GM18502 (cell line): ENCODE results near the gene SHB.

Experiments
- ATAC-seq: cut with Tn5 transposase; IDR thresholded peaks from one replicate; pipeline ENCODE4 v1.9.1; 2021; ENCODE audit warnings: mild to moderate bottlenecking; ENCODE audit not compliant: unreplicated experiment, poor library complexity

SHB gene

GRCh38 chr9:38044706-38045105, 24.3 kb downstream of the SHB start:
- ATAC-seq = no peak

DNA sequence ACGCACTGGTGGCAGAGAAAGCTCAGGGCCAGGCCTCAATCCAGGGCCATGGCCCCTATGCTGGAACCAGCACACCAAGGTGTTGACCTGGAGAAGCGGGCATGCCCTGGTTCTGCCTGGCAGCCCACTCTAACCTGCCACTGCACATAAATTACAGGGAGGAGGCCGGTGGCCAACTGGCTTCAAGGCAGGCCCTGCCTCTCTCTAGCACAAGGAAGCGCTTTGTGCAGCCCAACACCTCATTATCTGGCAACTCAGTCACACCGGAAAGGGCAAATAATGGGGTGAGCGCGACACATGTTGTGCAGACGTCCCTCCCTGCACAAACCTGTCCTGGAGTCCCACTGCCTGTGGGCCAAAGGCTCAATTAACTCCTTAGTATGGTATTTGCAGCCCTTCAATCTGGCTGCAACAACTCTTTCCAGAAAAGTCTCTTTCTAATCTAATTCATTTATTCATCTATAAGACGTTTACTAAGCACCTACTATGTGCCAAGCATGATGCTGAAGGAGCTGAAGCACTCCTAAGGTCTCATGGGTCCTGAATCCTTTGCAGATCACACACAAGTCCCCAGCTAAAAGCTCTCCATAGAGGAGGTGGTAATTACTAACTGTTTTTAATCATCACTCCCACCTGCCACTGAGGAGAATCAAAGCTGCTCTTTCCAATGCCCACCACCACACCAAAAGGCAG, 24.9 kb downstream of the SHB start:
- no peak for ATAC-seq

- no peak for ATAC-seq
These were observed 26.2 kb downstream of the SHB start for GRCh38 chr9:38042626-38043357.

DNA sequence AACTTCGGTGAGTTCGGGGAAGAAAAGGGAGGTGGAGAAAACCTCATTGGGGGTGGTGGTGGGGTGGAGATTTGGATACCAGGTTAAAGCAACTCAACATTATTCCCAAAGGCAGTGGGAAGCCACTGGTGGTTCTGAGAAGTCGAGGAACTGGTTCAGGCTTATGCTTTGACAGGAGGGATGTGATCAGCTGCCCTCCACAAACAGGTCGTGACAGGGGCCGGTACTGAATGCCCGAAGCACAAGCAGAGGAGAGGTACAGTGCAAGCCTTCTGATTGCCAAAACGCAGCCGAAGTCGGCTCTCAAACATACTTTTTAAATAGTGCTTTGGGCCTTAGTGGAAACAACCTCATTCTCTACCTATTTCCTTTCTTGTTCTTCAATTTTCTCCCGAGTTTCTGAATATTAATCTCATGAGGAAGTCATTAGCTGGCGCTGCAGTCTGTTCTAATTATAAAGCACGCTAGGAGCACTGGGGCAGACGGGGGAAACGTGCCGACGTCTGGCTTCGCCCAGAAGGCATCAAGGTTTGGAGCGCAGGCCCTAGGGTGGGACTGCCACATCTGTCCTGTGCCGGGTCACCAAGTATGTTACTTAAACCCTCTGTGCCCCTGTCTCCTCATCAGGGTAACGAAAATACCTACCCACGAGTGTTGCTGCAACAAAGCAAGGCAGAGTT, 27.3 kb downstream of the SHB start:
- no peak for ATAC-seq

DNA sequence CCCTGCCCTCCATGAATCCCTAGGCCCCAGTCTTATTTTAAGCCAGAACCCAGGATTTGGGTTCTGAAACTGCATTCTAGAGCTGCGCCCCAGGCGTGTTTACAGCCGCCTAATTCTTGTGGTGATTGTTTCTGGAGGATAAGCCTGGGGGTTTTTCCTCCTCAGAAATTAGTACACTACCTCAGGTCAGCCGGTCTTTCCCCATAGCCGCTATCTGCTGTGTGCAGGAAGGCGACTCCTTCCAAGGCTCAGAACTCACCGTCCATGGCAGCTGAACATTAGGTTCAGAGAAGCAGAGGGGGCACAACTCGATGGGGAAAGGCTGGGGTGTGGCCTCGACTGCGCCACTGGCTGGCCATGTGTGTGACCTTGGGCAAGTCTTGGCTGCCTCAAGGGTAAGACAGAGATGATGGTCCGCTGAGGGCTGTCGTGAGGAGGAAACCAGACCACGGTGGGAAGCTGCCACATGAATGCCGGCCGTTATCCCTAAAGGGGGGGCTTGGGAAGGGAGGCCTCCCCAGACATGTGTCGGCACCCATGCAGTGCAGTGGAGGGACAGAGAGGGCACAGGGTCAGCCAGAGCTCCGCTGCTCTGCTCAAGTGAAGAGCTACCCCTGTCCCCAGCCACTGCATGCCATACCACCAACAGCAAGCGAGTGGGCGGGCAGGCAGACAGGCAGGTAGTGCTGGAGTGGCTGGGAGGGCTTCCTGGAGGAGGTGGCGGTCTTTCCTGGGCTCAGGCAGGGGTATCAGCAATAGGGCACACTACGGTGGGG, 28.9 kb downstream of the SHB start:
- no peak for ATAC-seq

GRCh38 chr9:38039090-38039906, 29.7 kb downstream of the SHB start:
- ATAC-seq = no peak

DNA sequence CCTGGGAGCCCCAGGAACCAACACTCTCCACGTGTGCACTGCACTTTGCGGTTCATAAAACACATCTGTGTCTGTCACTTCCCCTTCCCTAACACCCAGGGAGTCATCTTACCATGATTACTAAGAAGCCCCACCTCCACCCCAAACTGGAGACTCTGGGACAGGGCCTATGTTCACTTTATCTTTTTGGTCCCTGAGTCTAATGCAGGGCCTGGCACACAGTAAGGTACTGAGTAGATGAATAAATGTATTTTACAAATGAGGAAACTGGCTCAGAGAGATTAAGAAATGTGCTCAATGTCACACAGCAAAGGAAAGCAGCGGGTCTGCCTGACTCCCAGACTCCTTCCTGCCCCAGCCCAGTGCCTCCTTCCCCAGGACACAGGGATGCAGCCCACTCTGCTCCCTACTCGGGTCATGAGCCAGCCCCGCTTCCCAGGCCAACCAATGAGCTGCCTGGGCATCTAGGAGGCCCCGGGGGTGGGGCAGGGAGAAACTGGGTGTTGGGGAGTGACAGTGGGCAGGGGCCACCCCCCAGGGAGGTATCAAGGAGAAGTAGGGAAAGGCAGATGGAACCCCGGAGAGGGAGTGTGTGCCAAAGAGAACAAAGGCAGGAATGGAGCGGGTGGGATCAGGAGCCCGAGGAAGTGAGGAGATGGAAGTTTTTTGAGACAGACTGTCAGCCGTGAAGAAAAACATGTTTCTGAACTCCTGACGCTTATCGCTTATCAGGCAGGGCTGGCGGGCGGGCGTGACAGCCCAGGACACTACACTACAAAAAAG, 30.5 kb downstream of the SHB start:
- ATAC-seq = no peak

- ATAC-seq = no peak
These were observed 31.1 kb downstream of the SHB start for GRCh38 chr9:38037981-38038306.

DNA sequence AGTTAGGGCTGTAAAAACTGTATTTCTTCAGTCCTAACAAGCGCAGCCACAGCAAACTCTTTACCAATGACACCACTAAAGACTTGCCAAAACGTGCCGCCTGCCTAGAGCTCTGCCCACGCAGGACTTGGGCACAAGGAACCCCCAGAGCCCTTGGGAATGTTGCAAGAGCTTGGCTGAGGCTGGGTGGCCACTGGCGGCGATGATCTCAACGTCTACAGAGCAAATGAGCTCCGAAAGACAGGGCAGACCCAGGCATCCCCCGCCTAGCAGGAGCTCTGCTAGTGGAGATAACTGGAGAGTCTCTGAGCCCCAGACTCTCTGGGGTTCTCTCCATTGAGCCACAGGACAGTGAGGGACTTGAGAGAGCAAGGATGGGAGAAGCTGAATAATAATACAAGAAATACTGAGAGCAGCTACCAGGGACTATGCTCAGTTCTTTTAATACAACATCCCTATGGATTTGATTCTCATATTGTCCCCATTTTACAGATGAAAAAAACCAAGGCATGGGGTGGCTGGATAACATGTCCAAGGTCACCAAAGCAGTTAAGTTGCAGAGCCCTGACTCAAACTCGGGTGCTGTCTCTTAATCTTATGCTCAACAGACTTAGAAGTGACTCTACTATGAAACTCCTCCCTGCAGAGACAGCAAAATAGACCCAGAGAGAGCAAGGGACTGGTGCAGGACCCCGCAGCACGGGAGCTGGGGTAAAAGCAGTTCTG, 32.5 kb downstream of the SHB start:
- ATAC-seq = no peak

- no peak for ATAC-seq
These were observed 33.2 kb downstream of the SHB start for GRCh38 chr9:38035873-38036272.

DNA sequence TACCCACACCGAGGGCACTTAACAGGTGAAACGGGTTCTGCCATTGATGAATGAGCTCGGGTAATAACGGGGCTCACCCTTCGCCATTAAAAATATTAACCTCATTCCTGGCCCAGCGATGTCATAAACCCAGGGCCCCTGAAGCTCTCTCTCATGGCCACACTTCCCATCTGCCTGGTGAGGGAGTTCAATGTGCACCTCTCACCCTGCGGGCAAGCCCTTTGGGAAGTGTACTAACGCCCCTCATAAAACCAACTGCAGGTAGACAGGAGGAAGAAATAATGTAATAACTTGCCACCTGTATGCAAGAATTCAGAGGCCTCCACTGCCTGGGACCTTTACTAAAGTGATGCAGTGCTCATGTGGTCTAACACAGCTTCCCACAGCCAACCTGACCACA, 35.1 kb downstream of the SHB start:
- ATAC-seq = no peak

DNA sequence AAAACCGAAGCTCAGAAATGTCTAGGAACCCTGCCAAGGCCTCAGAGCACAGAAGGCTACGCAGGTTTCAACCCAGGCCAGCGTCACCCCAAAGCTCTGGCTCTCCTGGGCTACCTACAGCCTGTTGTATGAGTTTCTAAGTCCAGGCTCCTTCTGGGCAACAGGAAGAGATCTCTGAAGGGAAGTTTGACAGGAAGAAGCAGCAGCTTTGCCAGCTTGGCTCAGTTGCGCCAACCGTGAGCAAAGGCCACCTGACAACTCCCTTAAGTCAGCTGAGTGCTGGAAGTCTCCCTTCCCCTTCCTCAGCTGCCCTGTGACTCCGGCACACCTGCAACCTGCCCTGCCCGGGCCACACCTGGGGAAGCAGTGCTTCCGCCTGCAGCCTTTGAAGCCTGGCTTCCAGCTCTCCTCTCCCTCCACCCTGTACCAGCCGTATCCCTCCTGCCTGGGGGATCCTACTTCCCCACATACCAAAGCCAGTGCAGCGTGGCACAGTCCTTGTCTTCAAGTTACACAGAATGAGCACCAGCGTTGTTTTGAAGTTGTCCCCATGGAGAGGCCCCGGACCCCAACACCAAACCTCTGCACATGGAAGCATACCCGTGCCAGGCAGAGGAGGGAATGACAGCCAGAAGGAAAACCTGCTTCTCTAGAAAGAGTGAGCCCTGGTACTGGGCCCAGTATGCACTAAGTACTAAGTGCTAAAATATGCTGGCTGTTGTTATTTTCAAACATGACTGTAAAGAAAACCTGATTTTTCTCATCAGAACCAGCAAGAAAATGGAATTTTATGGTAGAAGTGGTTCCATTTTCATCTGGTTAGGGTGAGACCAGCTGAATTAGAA, 36.5 kb downstream of the SHB start:
- ATAC-seq = no peak

DNA sequence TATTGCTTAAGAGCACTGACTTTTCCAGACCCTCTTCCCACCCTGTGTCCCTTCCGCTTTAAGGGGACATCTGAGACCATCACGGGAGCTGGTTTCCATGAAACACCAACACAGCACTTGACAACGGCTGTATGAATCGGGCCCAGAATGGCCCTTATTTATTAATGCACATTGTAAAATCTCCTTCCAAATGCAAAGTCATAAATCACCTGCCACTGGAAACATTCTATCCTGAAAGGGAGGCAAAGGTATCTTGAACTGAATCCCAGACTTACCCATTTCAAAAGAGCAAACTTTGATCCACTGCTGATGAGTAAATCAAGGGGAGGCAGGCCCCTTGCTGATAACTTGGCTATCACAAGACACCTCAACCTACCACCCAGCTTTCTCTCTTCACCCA, 37.4 kb downstream of the SHB start:
- ATAC-seq = no peak

DNA sequence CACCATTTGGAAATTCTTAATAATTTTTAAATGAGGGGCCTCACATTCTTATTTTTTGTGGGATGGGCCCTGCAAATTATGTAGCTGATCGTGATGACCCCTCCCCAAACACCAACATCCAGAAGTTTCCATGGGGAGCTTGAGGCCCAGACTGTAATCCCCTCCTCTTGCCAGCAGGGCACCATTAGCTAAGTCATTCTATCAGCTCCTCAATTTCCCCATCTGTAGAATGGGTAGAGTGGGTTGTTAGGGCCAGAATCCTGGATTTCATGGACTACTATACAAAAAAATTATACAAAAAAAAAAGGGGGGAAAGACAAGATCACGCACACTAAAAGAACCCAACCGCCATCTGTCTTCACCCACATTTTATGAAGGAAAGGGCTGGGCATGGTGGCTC, 38.4 kb downstream of the SHB start:
- ATAC-seq = no peak

GRCh38 chr9:38029915-38030638, 39.0 kb downstream of the SHB start:
- ATAC-seq = no peak

GRCh38 chr9:38027714-38028113, 41.3 kb downstream of the SHB start:
- no peak for ATAC-seq

GRCh38 chr9:38026840-38027527, 42.0 kb downstream of the SHB start:
- no peak for ATAC-seq
